OCI-LY7 (cell line): Measurements from ENCODE around the gene ANTXR1. TPM values are rescaled to one million over a fixed set of nuclear protein-coding genes. Genes with fewer than 3 reads are reported as not detected.

ENCODE experiments used
- BruUV-seq: library from RNA; stranded (reverse); fragments of 400-500 nt; replicated peaks from 2 replicates; lab custom pipeline; 2021; lab: Mats Ljungman, UMichigan
- CTCF ChIA-PET: fragments of 300-600 bp; sonication (Branson Sonifier 250); formaldehyde crosslinking; loops from one replicate; lab custom pipeline; 2022; ENCODE audit warnings: antibody characterized with exemption; ENCODE audit not compliant: unreplicated experiment; lab: Charles Lee
- POLR2A ChIA-PET: fragments of 300-600 bp; sonication (Branson Sonifier 250); formaldehyde crosslinking; loops from one replicate; lab custom pipeline; 2022; ENCODE audit warnings: antibody characterized with exemption; lab: Charles Lee
- DNase-seq: peaks from one replicate; pipeline ENCODE4 v3.0.0-alpha.2; 2015; ENCODE audit warnings: low spot score
- H2AFZ ChIP-seq: fragments of 200-600 bp; sonication (generic), shearing (Covaris generic); 2 replicates; pipeline ENCODE4 v1.6.1; 2014; ENCODE audit warnings: mild to moderate bottlenecking, antibody characterized with exemption, low read length, moderate library complexity
- H3K27ac ChIP-seq: fragments of 200-600 bp; sonication (generic); 2 replicates; pipeline ENCODE4 v1.5.1; 2014; ENCODE audit warnings: mixed run types, low read depth, mild to moderate bottlenecking, moderate library complexity, low read length, inconsistent platforms; ENCODE audit not compliant: poor library complexity, severe bottlenecking
- H3K36me3 ChIP-seq: fragments of 200-600 bp; sonication (generic); 2 replicates; pipeline ENCODE4 v1.6.1; 2014; ENCODE audit warnings: mild to moderate bottlenecking, antibody characterized with exemption, low read length, moderate library complexity, mixed read lengths; ENCODE audit not compliant: insufficient read depth
- H3K4me1 ChIP-seq: fragments of 200-600 bp; sonication (generic); 2 replicates; pipeline ENCODE4 v1.5.1; 2014; ENCODE audit warnings: mild to moderate bottlenecking, low read length; ENCODE audit not compliant: insufficient read depth, poor library complexity, severe bottlenecking
- H3K4me2 ChIP-seq: fragments of 200-600 bp; sonication (generic); 2 replicates; pipeline ENCODE4 v1.6.1; 2014; ENCODE audit warnings: mild to moderate bottlenecking, low read length
- H3K4me3 ChIP-seq: fragments of 200-600 bp; sonication (generic); 2 replicates; pipeline ENCODE4 v1.5.1; 2014; ENCODE audit warnings: mild to moderate bottlenecking, low read depth, low read length; ENCODE audit not compliant: poor library complexity, severe bottlenecking
- H3K79me2 ChIP-seq: fragments of 200-600 bp; sonication (generic); 2 replicates; pipeline ENCODE4 v1.6.1; 2016; ENCODE audit warnings: low read depth, mild to moderate bottlenecking, low read length, moderate library complexity, mixed read lengths; ENCODE audit not compliant: insufficient read depth
- H3K9me2 ChIP-seq: fragments of 200-600 bp; sonication (generic); 2 replicates; pipeline ENCODE4 v1.6.1; 2016; ENCODE audit warnings: mild to moderate bottlenecking, low read length, mixed read lengths; ENCODE audit not compliant: insufficient read depth
- H3K9me3 ChIP-seq: fragments of 200-600 bp; sonication (generic); 2 replicates; pipeline ENCODE4 v1.6.1; 2014; ENCODE audit warnings: mild to moderate bottlenecking, mixed run types, low read length, mixed read lengths
- H4K20me1 ChIP-seq: fragments of 200-600 bp; sonication (generic); 2 replicates; pipeline ENCODE4 v1.6.1; 2014; ENCODE audit warnings: mild to moderate bottlenecking, antibody characterized with exemption, low read length, moderate library complexity, mixed read lengths; ENCODE audit not compliant: insufficient read depth
- CTCF ChIP-seq: fragments of 200-600 bp; sonication (generic); conservative IDR thresholded peaks from 2 replicates; pipeline ENCODE4 v1.5.1; 2014; ENCODE audit warnings: mild to moderate bottlenecking, antibody characterized with exemption, low read length, moderate library complexity, mixed read lengths
- EZH2phosphoT487 ChIP-seq: fragments of 200-600 bp; sonication (generic); IDR thresholded peaks from 2 replicates; pipeline ENCODE4 v1.6.1; 2018; ENCODE audit warnings: low read depth, borderline replicate concordance, mild to moderate bottlenecking, mixed run types, antibody characterized with exemption, low read length, moderate library complexity, mixed read lengths
- intact Hi-C: fragments of 100-400 bp; cut with micrococcal nuclease; formaldehyde crosslinking; loops from one replicate; pipeline ENCODE4 v1.10.0; 2022; ENCODE audit not compliant: unreplicated experiment
- total RNA-seq, 2 experiments: library from RNA; depleted of rRNA in 1 of 2; stranded (reverse); fragments of >200 nt in 1 of 2; shearing (Covaris generic) in 1 of 2; gene quantifications; 2 replicates each; pipeline ENCODE4 v1.2.3, GENCODE V29; 2014 to 2022

The ANTXR1 gene
- total RNA-seq, 2 experiments from 2014 or later = not detected

GRCh38 chr2:69102041-69102593 is 89.1 kb downstream of the ANTXR1 start:
- H3K9me2 ChIP-seq = no peaks in the 10 kb centered on the region
- no TSS peak for BruUV-seq
- H3K79me2 ChIP-seq = no peaks in the 10 kb centered on the region
- no peak overlapping the region for H3K27ac ChIP-seq
- H4K20me1 ChIP-seq = no peaks in the 10 kb centered on the region
- CTCF ChIA-PET = no interaction called here
- no peaks in the 10 kb centered on the region for H3K4me1 ChIP-seq
- no peak for DNase-seq
- H3K4me3 ChIP-seq = no peak overlapping the region
- no peak overlapping the region for H2AFZ ChIP-seq
- no peak overlapping the region for H3K4me2 ChIP-seq
- H3K9me3 ChIP-seq = no peaks in the 10 kb centered on the region
- POLR2A ChIA-PET = interaction anchor here (0.6 kb wide), 1 partner anchor 269 kb away, joined by 3 read pairs; no protein-coding TSS in a partner anchor
- TF ChIP-seq EZH2phosphoT487 = no peak
- TF ChIP-seq CTCF = no peak
- H3K36me3 ChIP-seq = no peaks in the 10 kb centered on the region
- intact Hi-C loops = no loop called here

GRCh38 chr2:69103419-69103818 is 90.4 kb downstream of the ANTXR1 start:
- TF ChIP-seq CTCF (no peak), EZH2phosphoT487 (no peak)
- DNase-seq = no peak
- H3K9me3 ChIP-seq = no peaks in the 10 kb centered on the region
- H3K9me2 ChIP-seq = no peaks in the 10 kb centered on the region
- H3K36me3 ChIP-seq = no peaks in the 10 kb centered on the region
- H3K4me3 ChIP-seq = no peak overlapping the region
- H4K20me1 ChIP-seq = no peaks in the 10 kb centered on the region
- POLR2A ChIA-PET = no interaction called here
- no peaks in the 10 kb centered on the region for H3K4me1 ChIP-seq
- H3K79me2 ChIP-seq = no peaks in the 10 kb centered on the region
- H3K27ac ChIP-seq = no peak overlapping the region
- H2AFZ ChIP-seq = no peak overlapping the region
- CTCF ChIA-PET = no interaction called here
- BruUV-seq = no TSS peak
- no peak overlapping the region for H3K4me2 ChIP-seq
- intact Hi-C loops = no loop called here

- H3K9me2 ChIP-seq = no peaks in the 10 kb centered on the region
- H3K27ac ChIP-seq = no peak overlapping the region
- no peak overlapping the region for H3K4me3 ChIP-seq
- TF ChIP-seq CTCF (no peak), EZH2phosphoT487 (no peak)
- intact Hi-C loops = no loop called here
- no peaks in the 10 kb centered on the region for H3K9me3 ChIP-seq
- H2AFZ ChIP-seq = no peak overlapping the region
- H3K36me3 ChIP-seq = no peaks in the 10 kb centered on the region
- ChIA-PET CTCF (no interaction called here), POLR2A (no interaction called here)
- H3K79me2 ChIP-seq = no peaks in the 10 kb centered on the region
- DNase-seq = no peak
- H3K4me1 ChIP-seq = no peaks in the 10 kb centered on the region
- BruUV-seq = no TSS peak
- H3K4me2 ChIP-seq = no peak overlapping the region
- no peaks in the 10 kb centered on the region for H4K20me1 ChIP-seq
Measured at GRCh38 chr2:69104261-69104660, 91.3 kb downstream of the ANTXR1 start.
